ENCODE data around the gene CA5A.

The CA5A gene

DNA sequence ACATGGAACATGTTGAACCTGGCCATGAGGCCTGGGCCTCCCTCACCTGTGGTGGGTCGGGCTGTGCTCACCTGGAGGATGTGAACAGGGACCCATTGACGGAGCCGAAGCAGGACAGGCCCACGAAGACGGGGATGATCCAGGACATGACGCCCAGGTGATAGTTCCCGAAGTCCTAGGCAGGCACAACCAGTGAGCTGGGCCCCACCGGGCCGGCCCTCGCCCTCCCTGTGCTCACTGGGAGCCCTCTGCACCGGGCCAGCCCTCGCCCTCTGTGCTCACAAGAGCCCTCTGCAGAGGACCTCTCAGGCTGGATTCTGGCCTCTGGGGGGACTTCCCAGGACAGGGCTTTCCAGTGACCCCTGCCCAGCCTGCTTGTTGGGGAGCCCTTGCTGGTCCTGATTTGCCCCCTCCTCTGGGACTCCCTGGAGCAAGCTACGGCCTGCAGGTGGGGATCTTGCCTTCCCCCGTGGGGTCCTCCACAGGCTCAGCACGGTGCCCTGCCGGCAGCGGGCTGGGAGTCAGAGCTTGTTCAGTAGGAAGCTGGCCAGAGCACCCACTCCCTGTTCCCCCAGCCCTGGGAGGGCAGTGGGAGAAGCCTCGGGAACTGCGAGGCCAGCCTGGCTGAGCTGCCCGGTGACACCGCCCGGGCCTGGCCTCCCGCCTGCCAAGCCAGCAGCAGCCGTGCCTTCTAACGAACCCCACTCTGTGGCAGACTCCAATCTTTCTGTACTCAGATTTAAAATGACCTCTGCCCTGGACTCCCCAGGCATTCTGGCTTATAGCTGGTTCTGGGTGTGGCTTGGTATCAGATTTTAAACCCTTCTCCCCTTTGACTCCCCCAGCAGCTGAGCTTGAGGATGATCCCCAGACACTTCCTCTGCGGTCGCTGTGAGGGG is 97.4 kb downstream of the CA5A start:
- DNase-seq (ENCODE audit: low read depth, low spot score) = no peak

Measured in ELF-1 (cell line).